HG03039 (cell line): ENCODE measurements around the gene FAM124B.

Source experiments
- ATAC-seq: cut with Tn5 transposase; IDR thresholded peaks from one replicate; pipeline ENCODE4 v1.9.1; 2021; ENCODE audit warnings: mild to moderate bottlenecking, moderate library complexity; ENCODE audit not compliant: unreplicated experiment

FAM124B gene

GRCh38 chr2:224345492-224345891 is 56.4 kb downstream of the FAM124B start:
- no peak for ATAC-seq

- no peak for ATAC-seq
Measured at GRCh38 chr2:224343226-224343625, 58.7 kb downstream of the FAM124B start.

GRCh38 chr2:224335991-224336390 is 65.9 kb downstream of the FAM124B start:
- ATAC-seq: no peak

GRCh38 chr2:224334726-224335125 is 67.2 kb downstream of the FAM124B start:
- no peak for ATAC-seq

- no peak for ATAC-seq
Measured at GRCh38 chr2:224333726-224334482, 68.0 kb downstream of the FAM124B start.

- ATAC-seq: no peak
Measured at GRCh38 chr2:224331698-224332097, 70.2 kb downstream of the FAM124B start.

GRCh38 chr2:224328798-224329197 is 73.1 kb downstream of the FAM124B start:
- no peak for ATAC-seq
